Measurements from ENCODE around the gene ZNF700.

- TF ChIP-seq GATA2 (IDR thresholded peaks at IDR 0.05; ENCODE audit: low read depth, low read length): no peak
- TF ChIP-seq GATA3 (IDR thresholded peaks at IDR 0.05; ENCODE audit: low read depth, low read length): no peak
Measured at GRCh38 chr19:11887611-11888531, 37.0 kb upstream of the ZNF700 start, which contains the start of gene ZNF69.

All from SH-SY5Y (cell line).